OCI-LY7 (cell line): ENCODE measurements around the gene MYPN. TPM values are rescaled to one million over a fixed set of nuclear protein-coding genes. Genes with fewer than 3 reads are reported as not detected.
A peak's percentile ranks its signal among the peaks of the same experiment; 100 is the strongest.

Source experiments
- BruUV-seq: library from RNA; stranded (reverse); fragments of 400-500 nt; replicated peaks from 2 replicates; lab custom pipeline; 2021; lab: Mats Ljungman, UMichigan
- CTCF ChIA-PET: fragments of 300-600 bp; sonication (Branson Sonifier 250); formaldehyde crosslinking; loops from one replicate; lab custom pipeline; 2022; ENCODE audit warnings: antibody characterized with exemption; ENCODE audit not compliant: unreplicated experiment; lab: Charles Lee
- POLR2A ChIA-PET: fragments of 300-600 bp; sonication (Branson Sonifier 250); formaldehyde crosslinking; loops from one replicate; lab custom pipeline; 2022; ENCODE audit warnings: antibody characterized with exemption; lab: Charles Lee
- DNase-seq: peaks from one replicate; pipeline ENCODE4 v3.0.0-alpha.2; 2015; ENCODE audit warnings: low spot score
- H2AFZ ChIP-seq: fragments of 200-600 bp; sonication (generic), shearing (Covaris generic); 2 replicates; pipeline ENCODE4 v1.6.1; 2014; ENCODE audit warnings: mild to moderate bottlenecking, antibody characterized with exemption, low read length, moderate library complexity
- H3K27ac ChIP-seq: fragments of 200-600 bp; sonication (generic); 2 replicates; pipeline ENCODE4 v1.5.1; 2014; ENCODE audit warnings: mixed run types, low read depth, mild to moderate bottlenecking, moderate library complexity, low read length, inconsistent platforms; ENCODE audit not compliant: poor library complexity, severe bottlenecking
- H3K36me3 ChIP-seq: fragments of 200-600 bp; sonication (generic); 2 replicates; pipeline ENCODE4 v1.6.1; 2014; ENCODE audit warnings: mild to moderate bottlenecking, antibody characterized with exemption, low read length, moderate library complexity, mixed read lengths; ENCODE audit not compliant: insufficient read depth
- H3K4me1 ChIP-seq: fragments of 200-600 bp; sonication (generic); 2 replicates; pipeline ENCODE4 v1.5.1; 2014; ENCODE audit warnings: mild to moderate bottlenecking, low read length; ENCODE audit not compliant: insufficient read depth, poor library complexity, severe bottlenecking
- H3K4me2 ChIP-seq: fragments of 200-600 bp; sonication (generic); 2 replicates; pipeline ENCODE4 v1.6.1; 2014; ENCODE audit warnings: mild to moderate bottlenecking, low read length
- H3K4me3 ChIP-seq: fragments of 200-600 bp; sonication (generic); 2 replicates; pipeline ENCODE4 v1.5.1; 2014; ENCODE audit warnings: mild to moderate bottlenecking, low read depth, low read length; ENCODE audit not compliant: poor library complexity, severe bottlenecking
- H3K79me2 ChIP-seq: fragments of 200-600 bp; sonication (generic); 2 replicates; pipeline ENCODE4 v1.6.1; 2016; ENCODE audit warnings: low read depth, mild to moderate bottlenecking, low read length, moderate library complexity, mixed read lengths; ENCODE audit not compliant: insufficient read depth
- H3K9me2 ChIP-seq: fragments of 200-600 bp; sonication (generic); 2 replicates; pipeline ENCODE4 v1.6.1; 2016; ENCODE audit warnings: mild to moderate bottlenecking, low read length, mixed read lengths; ENCODE audit not compliant: insufficient read depth
- H3K9me3 ChIP-seq: fragments of 200-600 bp; sonication (generic); 2 replicates; pipeline ENCODE4 v1.6.1; 2014; ENCODE audit warnings: mild to moderate bottlenecking, mixed run types, low read length, mixed read lengths
- H4K20me1 ChIP-seq: fragments of 200-600 bp; sonication (generic); 2 replicates; pipeline ENCODE4 v1.6.1; 2014; ENCODE audit warnings: mild to moderate bottlenecking, antibody characterized with exemption, low read length, moderate library complexity, mixed read lengths; ENCODE audit not compliant: insufficient read depth
- EZH2phosphoT487 ChIP-seq: fragments of 200-600 bp; sonication (generic); IDR thresholded peaks from 2 replicates; pipeline ENCODE4 v1.6.1; 2018; ENCODE audit warnings: low read depth, borderline replicate concordance, mild to moderate bottlenecking, mixed run types, antibody characterized with exemption, low read length, moderate library complexity, mixed read lengths
- intact Hi-C: fragments of 100-400 bp; cut with micrococcal nuclease; formaldehyde crosslinking; loops from one replicate; pipeline ENCODE4 v1.10.0; 2022; ENCODE audit not compliant: unreplicated experiment
- total RNA-seq, 2 experiments: library from RNA; depleted of rRNA in 1 of 2; stranded (reverse); fragments of >200 nt in 1 of 2; shearing (Covaris generic) in 1 of 2; gene quantifications; 2 replicates each; pipeline ENCODE4 v1.2.3, GENCODE V29; 2014 to 2022
- TF ChIP-seq, protein P1 (sequence below): fragments of 200-600 bp; sonication (generic); conservative IDR thresholded peaks from 2 replicates; pipeline ENCODE4 v1.5.1; 2014; ENCODE audit warnings: mild to moderate bottlenecking, antibody characterized with exemption, low read length, moderate library complexity, mixed read lengths

The MYPN gene
- total RNA-seq, 2 experiments from 2014 or later: 0.06 TPM; not detected in 1

DNA sequence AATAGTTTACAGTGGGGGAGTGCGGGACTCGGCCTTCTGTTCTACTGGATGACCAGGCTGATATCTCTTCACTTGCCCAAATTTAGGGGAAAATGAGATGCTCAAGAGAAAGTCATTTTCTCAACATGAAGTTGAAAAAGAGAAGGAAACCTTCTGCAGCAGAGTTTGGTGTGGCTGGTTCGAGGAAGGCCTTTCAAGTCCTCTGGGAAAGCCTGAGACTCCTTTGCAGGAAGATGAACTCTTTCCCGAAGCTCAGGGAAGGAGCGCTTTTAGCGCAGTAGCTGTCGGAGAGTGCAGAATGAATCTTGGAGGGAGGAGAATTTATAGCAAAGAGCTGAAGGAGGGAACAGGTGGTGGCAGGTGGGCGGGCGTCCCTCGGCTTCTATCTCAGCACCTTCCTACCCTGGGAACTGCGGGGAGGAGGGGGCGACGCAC lies 122.5 kb downstream of the MYPN start, which contains the start of gene ATOH7:
ATOH7 (minus strand) TSS at position 297 of the 435 bp plus-strand sequence. CDS start 436 bp downstream, outside the sequence.
- ChIA-PET CTCF (no interaction called here), POLR2A (interaction anchor here (0.6 to 1.6 kb wide), 5 partner anchors 16 to 101 kb away, joined by 3 to 8 read pairs (median 3); partner anchors contain the start of gene PBLD)
- no peak for DNase-seq
- no peaks in the 10 kb centered on the region for H3K36me3 ChIP-seq
- H3K9me3 ChIP-seq: no peaks in the 10 kb centered on the region
- intact Hi-C loops: loop anchor here (5.0 kb wide), 1 partner anchor 70 kb away; no protein-coding TSS in a partner anchor
- TF ChIP-seq, protein P1, sequence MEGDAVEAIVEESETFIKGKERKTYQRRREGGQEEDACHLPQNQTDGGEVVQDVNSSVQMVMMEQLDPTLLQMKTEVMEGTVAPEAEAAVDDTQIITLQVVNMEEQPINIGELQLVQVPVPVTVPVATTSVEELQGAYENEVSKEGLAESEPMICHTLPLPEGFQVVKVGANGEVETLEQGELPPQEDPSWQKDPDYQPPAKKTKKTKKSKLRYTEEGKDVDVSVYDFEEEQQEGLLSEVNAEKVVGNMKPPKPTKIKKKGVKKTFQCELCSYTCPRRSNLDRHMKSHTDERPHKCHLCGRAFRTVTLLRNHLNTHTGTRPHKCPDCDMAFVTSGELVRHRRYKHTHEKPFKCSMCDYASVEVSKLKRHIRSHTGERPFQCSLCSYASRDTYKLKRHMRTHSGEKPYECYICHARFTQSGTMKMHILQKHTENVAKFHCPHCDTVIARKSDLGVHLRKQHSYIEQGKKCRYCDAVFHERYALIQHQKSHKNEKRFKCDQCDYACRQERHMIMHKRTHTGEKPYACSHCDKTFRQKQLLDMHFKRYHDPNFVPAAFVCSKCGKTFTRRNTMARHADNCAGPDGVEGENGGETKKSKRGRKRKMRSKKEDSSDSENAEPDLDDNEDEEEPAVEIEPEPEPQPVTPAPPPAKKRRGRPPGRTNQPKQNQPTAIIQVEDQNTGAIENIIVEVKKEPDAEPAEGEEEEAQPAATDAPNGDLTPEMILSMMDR: no peak
- no peak for TF ChIP-seq EZH2phosphoT487
- H3K9me2 ChIP-seq: no peaks in the 10 kb centered on the region
- H4K20me1 ChIP-seq: no peaks in the 10 kb centered on the region
- no TSS peak for BruUV-seq
- H2AFZ ChIP-seq: peak within 1 kb of the TSS; percentile 92
- H3K4me2 ChIP-seq: peak within 1 kb of the TSS; percentile 86
- H3K79me2 ChIP-seq: no peaks in the 10 kb centered on the region
- H3K27ac ChIP-seq: no peak within 1 kb of the TSS
- H3K4me3 ChIP-seq: peak within 1 kb of the TSS; percentile 67
- H3K4me1 ChIP-seq: peaks cover 14% of the 10 kb centered on the region

DNA sequence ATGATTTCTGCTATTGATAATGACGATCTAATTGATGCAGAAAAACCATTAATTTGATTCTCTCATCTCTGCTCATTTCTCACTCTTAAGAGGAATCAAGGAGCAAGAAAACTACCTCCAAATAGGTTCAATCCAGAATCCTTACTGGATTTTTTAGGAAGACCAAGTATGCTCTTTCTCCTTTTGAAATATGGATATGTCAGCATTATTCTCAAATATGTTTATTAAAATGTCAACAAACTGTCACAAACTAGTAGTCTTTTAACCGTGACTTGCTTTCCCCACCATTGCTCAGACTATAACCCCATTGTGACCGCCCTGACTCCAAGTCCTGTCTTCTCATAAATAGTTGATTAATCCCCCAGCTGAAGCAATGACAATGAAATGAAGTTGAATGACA lies 123.8 kb downstream of the MYPN start:
- no peaks in the 10 kb centered on the region for H3K9me2 ChIP-seq
- CTCF ChIA-PET: no interaction called here
- BruUV-seq: no TSS peak
- H4K20me1 ChIP-seq: no peaks in the 10 kb centered on the region
- TF ChIP-seq, protein P1: no peak
- no peak for TF ChIP-seq EZH2phosphoT487
- no peak overlapping the region for H3K4me2 ChIP-seq
- H3K9me3 ChIP-seq: no peaks in the 10 kb centered on the region
- no peaks in the 10 kb centered on the region for H3K36me3 ChIP-seq
- H3K79me2 ChIP-seq: no peaks in the 10 kb centered on the region
- peaks cover 14% of the 10 kb centered on the region for H3K4me1 ChIP-seq
- no peak overlapping the region for H3K27ac ChIP-seq
- no peak overlapping the region for H2AFZ ChIP-seq
- intact Hi-C loops: loop anchor here (5.0 kb wide), 1 partner anchor 69 kb away; no protein-coding TSS in a partner anchor
- no peak overlapping the region for H3K4me3 ChIP-seq
- POLR2A ChIA-PET: no interaction called here
- no peak for DNase-seq

DNA sequence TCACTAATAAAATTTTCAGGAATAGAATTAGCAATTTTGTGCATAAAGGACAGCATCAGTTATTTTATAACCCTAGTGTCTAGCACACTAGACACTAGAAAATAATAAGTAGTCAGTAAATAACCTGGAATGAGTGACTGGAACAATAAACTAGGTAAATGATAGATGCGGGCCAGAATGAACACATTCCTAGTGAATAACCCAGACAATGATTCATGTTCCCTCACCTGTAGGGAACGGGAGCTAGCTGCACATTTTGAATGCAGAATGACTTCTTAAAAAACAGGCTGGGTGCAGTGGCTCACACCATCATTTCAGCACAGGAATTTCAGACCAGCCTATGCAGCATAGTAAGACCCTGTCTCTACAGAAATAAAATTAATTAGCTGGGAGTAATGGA lies 125.8 kb downstream of the MYPN start:
- no TSS peak for BruUV-seq
- H3K79me2 ChIP-seq: no peaks in the 10 kb centered on the region
- no peaks in the 10 kb centered on the region for H3K36me3 ChIP-seq
- H3K4me3 ChIP-seq: no peak overlapping the region
- peaks cover 14% of the 10 kb centered on the region for H3K4me1 ChIP-seq
- no peak for DNase-seq
- no peaks in the 10 kb centered on the region for H3K9me2 ChIP-seq
- CTCF ChIA-PET: no interaction called here
- TF ChIP-seq EZH2phosphoT487: no peak
- TF ChIP-seq, protein P1: no peak
- no peaks in the 10 kb centered on the region for H4K20me1 ChIP-seq
- H3K27ac ChIP-seq: no peak overlapping the region
- POLR2A ChIA-PET: interaction anchor here (0.6 to 0.7 kb wide), 2 partner anchors 16 to 33 kb away, joined by 4 to 5 read pairs; no protein-coding TSS in a partner anchor
- no peak overlapping the region for H2AFZ ChIP-seq
- intact Hi-C loops: no loop called here
- H3K9me3 ChIP-seq: no peaks in the 10 kb centered on the region
- H3K4me2 ChIP-seq: no peak overlapping the region
